Stimulated activated CD4-positive, alpha-beta T cell treated with anti-CD3 and anti-CD28 coated beads, Interleukin-4, amount 100 ng/mL, for 4 hours (primary cell): ENCODE results near the gene LIN54.
"Not testable (repeated sequence)": the region's sequence is repeated elsewhere in the genome, so short reads cannot be mapped to it uniquely, and the experiment has no call there.

Experiments used
- DNase-seq, 2 experiments: peaks; one replicate each; pipeline ENCODE4 v3.0.0-alpha.2; 2020

Gene LIN54

GRCh38 chr4:83011689-83012199, 1.1 kb upstream of the LIN54 start:
- no peak for DNase-seq

GRCh38 chr4:83010111-83010521, 507 bp downstream of the LIN54 start:
- DNase-seq, result no peak

GRCh38 chr4:83009529-83009928, 1.1 kb downstream of the LIN54 start:
- no peak for DNase-seq

GRCh38 chr4:83003044-83003791, 7.4 kb downstream of the LIN54 start:
- not testable (repeated sequence) for DNase-seq

GRCh38 chr4:83002329-83002728, 8.3 kb downstream of the LIN54 start:
- DNase-seq, result no peak

GRCh38 chr4:82998898-82999297, 11.7 kb downstream of the LIN54 start:
- no peak for DNase-seq

GRCh38 chr4:82994834-82995233, 15.8 kb downstream of the LIN54 start:
- no peak for DNase-seq

GRCh38 chr4:82989575-82990429, 20.8 kb downstream of the LIN54 start:
- no peak for DNase-seq

- DNase-seq, result no peak
Measured at GRCh38 chr4:82988323-82988832, 22.2 kb downstream of the LIN54 start.

GRCh38 chr4:82987519-82987918, 23.1 kb downstream of the LIN54 start:
- not testable (repeated sequence) for DNase-seq

- no peak for DNase-seq
Measured at GRCh38 chr4:82984459-82984858, 26.2 kb downstream of the LIN54 start.

- no peak for DNase-seq
Measured at GRCh38 chr4:82983444-82983843, 27.2 kb downstream of the LIN54 start.

- DNase-seq, result no peak
Measured at GRCh38 chr4:82981138-82981537, 29.5 kb downstream of the LIN54 start.

- DNase-seq, result no peak
Measured at GRCh38 chr4:82975792-82976191, 34.8 kb downstream of the LIN54 start.

- no peak for DNase-seq
Measured at GRCh38 chr4:82969414-82969813, 41.2 kb downstream of the LIN54 start.

GRCh38 chr4:82968972-82969371, 41.7 kb downstream of the LIN54 start:
- DNase-seq, result no peak

GRCh38 chr4:82965763-82966162, 44.9 kb downstream of the LIN54 start:
- no peak for DNase-seq

- DNase-seq, result no peak
Measured at GRCh38 chr4:82957045-82957444, 53.6 kb downstream of the LIN54 start.

- no peak for DNase-seq
Measured at GRCh38 chr4:82954212-82954611, 56.4 kb downstream of the LIN54 start.

- DNase-seq, result no peak
Measured at GRCh38 chr4:82951196-82951595, 59.4 kb downstream of the LIN54 start.

GRCh38 chr4:82948647-82949204, 61.9 kb downstream of the LIN54 start:
- DNase-seq, result no peak

GRCh38 chr4:82947498-82947897, 63.1 kb downstream of the LIN54 start:
- DNase-seq, result no peak

- DNase-seq, result no peak
Measured at GRCh38 chr4:82939414-82939813, 71.2 kb downstream of the LIN54 start.
